H9 (cell line): Measurements from ENCODE around the gene MAGI1. TPM values are rescaled to one million over a fixed set of nuclear protein-coding genes. Genes with fewer than 3 reads are reported as not detected.
A peak's percentile ranks its signal among the peaks of the same experiment; 100 is the strongest.

Experiments
- DNase-seq: peaks from one replicate; pipeline ENCODE4 v3.0.0-alpha.2; 2017
- H2AFZ ChIP-seq: one replicate; pipeline ENCODE4 v1.6.1; 2013; ENCODE audit warnings: mild to moderate bottlenecking, low read length, control low read depth, moderate library complexity
- H2AK5ac ChIP-seq: 2 replicates; pipeline ENCODE4 v1.6.1; 2013; ENCODE audit warnings: low read length, control low read depth, mixed read lengths; ENCODE audit not compliant: insufficient read length
- H2BK120ac ChIP-seq: one replicate; pipeline ENCODE4 v1.6.1; 2013; ENCODE audit warnings: low read depth, mild to moderate bottlenecking, low read length, control low read depth, inconsistent platforms; ENCODE audit not compliant: poor library complexity, severe bottlenecking
- H2BK12ac ChIP-seq: 2 replicates; pipeline ENCODE4 v1.6.1; 2013; ENCODE audit warnings: low read length, control low read depth, mixed read lengths, low read depth; ENCODE audit not compliant: insufficient read length
- H2BK15ac ChIP-seq: 2 replicates; pipeline ENCODE4 v1.6.1; 2013; ENCODE audit warnings: low read depth, low read length, control low read depth
- H2BK20ac ChIP-seq: one replicate; pipeline ENCODE4 v1.6.1; 2013; ENCODE audit warnings: low read depth, mild to moderate bottlenecking, low read length, control low read depth, inconsistent platforms; ENCODE audit not compliant: poor library complexity, severe bottlenecking
- H2BK5ac ChIP-seq: 2 replicates; pipeline ENCODE4 v1.6.1; 2013; ENCODE audit warnings: low read length, control low read depth, mixed read lengths; ENCODE audit not compliant: insufficient read length
- H3K14ac ChIP-seq: 2 replicates; pipeline ENCODE4 v1.6.1; 2013; ENCODE audit warnings: low read length, control low read depth; ENCODE audit not compliant: insufficient read depth
- H3K18ac ChIP-seq: 2 replicates; pipeline ENCODE4 v1.6.1; 2013; ENCODE audit warnings: low read depth, mild to moderate bottlenecking, mixed read lengths, low read length, control low read depth; ENCODE audit not compliant: insufficient read length
- H3K23ac ChIP-seq: 2 replicates; pipeline ENCODE4 v1.6.1; 2013; ENCODE audit warnings: low read length, control low read depth, mixed read lengths, low read depth; ENCODE audit not compliant: insufficient read length
- H3K23me2 ChIP-seq: 2 replicates; pipeline ENCODE4 v1.6.1; 2013; ENCODE audit warnings: low read depth, mild to moderate bottlenecking, mixed read lengths, low read length, control low read depth; ENCODE audit not compliant: insufficient read length, poor library complexity, severe bottlenecking
- H3K27ac ChIP-seq: 2 replicates; pipeline ENCODE4 v1.5.1; 2013; ENCODE audit warnings: low read length, control low read depth, mixed read lengths, low read depth; ENCODE audit not compliant: insufficient read length
- H3K27me3 ChIP-seq: 2 replicates; pipeline ENCODE4 v1.6.1; 2013; ENCODE audit warnings: low read length, control low read depth, inconsistent platforms; ENCODE audit not compliant: insufficient read depth
- H3K4ac ChIP-seq: 2 replicates; pipeline ENCODE4 v1.6.1; 2013; ENCODE audit warnings: low read depth, mild to moderate bottlenecking, control low read depth, inconsistent platforms, low read length, moderate library complexity
- H3K4me1 ChIP-seq: 2 replicates; pipeline ENCODE4 v1.6.1; 2013; ENCODE audit warnings: low read length, control low read depth, inconsistent platforms; ENCODE audit not compliant: insufficient read depth
- H3K4me2 ChIP-seq: 2 replicates; pipeline ENCODE4 v1.6.1; 2013; ENCODE audit warnings: low read length, control low read depth, mixed read lengths; ENCODE audit not compliant: insufficient read length, insufficient read depth
- H3K56ac ChIP-seq: 2 replicates; pipeline ENCODE4 v1.6.1; 2013; ENCODE audit warnings: low read depth, mild to moderate bottlenecking, mixed read lengths, low read length, control low read depth; ENCODE audit not compliant: insufficient read length
- H3K79me1 ChIP-seq: 2 replicates; pipeline ENCODE4 v1.6.1; 2013; ENCODE audit warnings: low read depth, mild to moderate bottlenecking, moderate library complexity, low read length, control low read depth, inconsistent platforms; ENCODE audit not compliant: insufficient read depth, poor library complexity, severe bottlenecking
- H3K79me2 ChIP-seq: 2 replicates; pipeline ENCODE4 v1.6.1; 2013; ENCODE audit warnings: low read length, control low read depth, inconsistent platforms; ENCODE audit not compliant: insufficient read depth
- H3K9ac ChIP-seq: 2 replicates; pipeline ENCODE4 v1.6.1; 2013; ENCODE audit warnings: low read length, control low read depth, mixed read lengths; ENCODE audit not compliant: insufficient read length; ENCODE audit errors: extremely low read depth
- H3K9me3 ChIP-seq: one replicate; pipeline ENCODE4 v1.6.1; 2013; ENCODE audit warnings: low read depth, low read length, inconsistent platforms; ENCODE audit not compliant: control insufficient read depth
- H3T11ph ChIP-seq: one replicate; pipeline ENCODE4 v1.6.1; 2013; ENCODE audit warnings: mild to moderate bottlenecking, low read length, control low read depth, inconsistent platforms
- H4K20me1 ChIP-seq: one replicate; pipeline ENCODE4 v1.6.1; 2013; ENCODE audit not compliant: control insufficient read depth, insufficient read length, insufficient read depth
- H4K5ac ChIP-seq: 2 replicates; pipeline ENCODE4 v1.6.1; 2013; ENCODE audit warnings: low read depth, mild to moderate bottlenecking, mixed read lengths, low read length, control low read depth; ENCODE audit not compliant: insufficient read length
- H4K8ac ChIP-seq: replicated peaks from 2 replicates; pipeline ENCODE4 v1.6.1; 2013; ENCODE audit warnings: low read length, control low read depth, mixed read lengths, low read depth; ENCODE audit not compliant: insufficient read length
- H4K91ac ChIP-seq: 2 replicates; pipeline ENCODE4 v1.6.1; 2013; ENCODE audit warnings: low read depth, mild to moderate bottlenecking, moderate library complexity, mixed read lengths, low read length, control low read depth; ENCODE audit not compliant: insufficient read length
- H3K27ac Mint-ChIP-seq, 3 experiments: 2 replicates in 2 of 3; 3 replicates in 1 of 3; pipeline ENCODE4 v1.8.0; 2020 to 2021; ENCODE audit warnings: mixed read lengths in 3 of 3, mild to moderate bottlenecking in 1 of 3, moderate library complexity in 1 of 3
- H3K27me3 Mint-ChIP-seq: 2 replicates; pipeline ENCODE4 v1.8.0; 2021; ENCODE audit warnings: low read depth, mild to moderate bottlenecking, moderate library complexity, mixed read lengths
- H3K36me3 Mint-ChIP-seq, 3 experiments: 2 replicates in 2 of 3; 3 replicates in 1 of 3; pipeline ENCODE4 v1.8.0; 2020 to 2021; ENCODE audit warnings: low read depth in 3 of 3, mixed read lengths in 3 of 3; ENCODE audit not compliant: insufficient read depth in 1 of 3
- H3K4me1 Mint-ChIP-seq, 2 experiments: 2 replicates each; pipeline ENCODE4 v1.8.0; 2020; ENCODE audit warnings: mixed read lengths in 2 of 2
- H3K4me3 Mint-ChIP-seq, 2 experiments: 2 replicates in 1 of 2; 3 replicates in 1 of 2; pipeline ENCODE4 v1.8.0; 2020 to 2021; ENCODE audit warnings: mild to moderate bottlenecking in 2 of 2, mixed read lengths in 2 of 2, moderate library complexity in 1 of 2
- H3K9me3 Mint-ChIP-seq, 2 experiments: 2 replicates in 1 of 2; 3 replicates in 1 of 2; pipeline ENCODE4 v1.8.0; 2020; ENCODE audit warnings: mild to moderate bottlenecking in 2 of 2, mixed read lengths in 2 of 2, moderate library complexity in 1 of 2
- CTCF ChIP-seq: fragments of 200-600 bp; sonication (generic); conservative IDR thresholded peaks from 3 replicates; pipeline ENCODE4 v1.8.0; 2021; ENCODE audit warnings: antibody characterized with exemption, mild to moderate bottlenecking
- WGBS: extraction: QIAGEN DNeasy Blood & Tissue Kit; methylation state at CpG from one replicate; pipeline ENCODE4 v1.1.7; 2013; ENCODE audit warnings: missing lambda C conversion rate, low lambda C conversion rate, mixed read lengths; ENCODE audit not compliant: insufficient read length; ENCODE audit errors: extremely low coverage; 5-methylcytosine and 5-hydroxymethylcytosine counted together
- total RNA-seq: library from RNA; stranded (reverse); gene quantifications from 2 replicates; pipeline ENCODE4 v1.2.1, GENCODE V29; 2021

Gene MAGI1
- total RNA-seq, 1 experiment from 2014 or later = 65.7 TPM

GRCh38 chr3:65500398-65501306 is 538.1 kb downstream of the MAGI1 start:
- Mint-ChIP-seq H3K27me3 (no peaks in the 10 kb centered on the region), H3K27ac (0 out of 7 replicates have a peak overlapping the region, but pooled peaks of 1 of the 3 experiments have one; percentile 10), H3K36me3 (no peaks in the 10 kb centered on the region), H3K9me3 (no peaks in the 10 kb centered on the region), H3K4me1 (peaks cover 23 to 37% of the 10 kb centered on the region in 2 experiments), H3K4me3 (no peak overlapping the region)
- no peak overlapping the region for H2BK5ac ChIP-seq
- no peak overlapping the region for H4K91ac ChIP-seq
- H2BK120ac ChIP-seq = no peak overlapping the region
- no peak overlapping the region for H3K14ac ChIP-seq
- H2AFZ ChIP-seq = no peak overlapping the region
- no peak overlapping the region for H2BK20ac ChIP-seq
- H3K79me1 ChIP-seq = no peaks in the 10 kb centered on the region
- no peak overlapping the region for H3K18ac ChIP-seq
- H4K20me1 ChIP-seq = no peaks in the 10 kb centered on the region
- no peak overlapping the region for H2BK12ac ChIP-seq
- no CpG with 5 or more reads among the region's 6 CpGs for WGBS
- H3K27ac ChIP-seq = no peak overlapping the region
- no peak overlapping the region for H3K56ac ChIP-seq
- no peaks in the 10 kb centered on the region for H3K4me1 ChIP-seq
- H3T11ph ChIP-seq = no peak overlapping the region
- H3K27me3 ChIP-seq = no peaks in the 10 kb centered on the region
- H3K23me2 ChIP-seq = no peaks in the 10 kb centered on the region
- no peak for DNase-seq
- no peak for TF ChIP-seq CTCF
- no peak overlapping the region for H4K5ac ChIP-seq
- no peak overlapping the region for H3K23ac ChIP-seq
- no peak overlapping the region for H4K8ac ChIP-seq
- no peak overlapping the region for H2AK5ac ChIP-seq
- no peaks in the 10 kb centered on the region for H3K9me3 ChIP-seq
- H3K79me2 ChIP-seq = no peaks in the 10 kb centered on the region
- no peak overlapping the region for H2BK15ac ChIP-seq
- H3K4me2 ChIP-seq = no peak overlapping the region
- no peak overlapping the region for H3K9ac ChIP-seq
- H3K4ac ChIP-seq = no peak overlapping the region
